Panc1 (cell line): ENCODE measurements around the gene MPRIP. TPM values are rescaled to one million over a fixed set of nuclear protein-coding genes. Genes with fewer than 3 reads are reported as not detected.

ENCODE experiments used
- ATAC-seq: fragments of 200-7000 bp; cut with Tn5 transposase; 2 replicates; pipeline ENCODE4 v1.9.1; 2020; ENCODE audit warnings: mild to moderate bottlenecking, moderate library complexity
- BruUV-seq: library from RNA; stranded (reverse); fragments of 400-500 nt; replicated peaks from 2 replicates; lab custom pipeline; 2021; lab: Mats Ljungman, UMichigan
- CTCF ChIA-PET: fragments of 300-600 bp; sonication (Branson Sonifier 250); formaldehyde crosslinking; loops from one replicate; lab custom pipeline; 2022; ENCODE audit warnings: antibody characterized with exemption; lab: Charles Lee
- POLR2A ChIA-PET: fragments of 300-600 bp; sonication (Branson Sonifier 250); formaldehyde crosslinking; loops from one replicate; lab custom pipeline; 2022; ENCODE audit warnings: antibody characterized with exemption; lab: Charles Lee
- DNase-seq: peaks from one replicate; pipeline ENCODE4 v3.0.0-alpha.2; 2010; ENCODE audit warnings: low read depth, low spot score
- H3K27ac ChIP-seq: 2 replicates; pipeline ENCODE4 v1.5.1; 2011; ENCODE audit warnings: mild to moderate bottlenecking, low read length, inconsistent platforms
- H3K27me3 ChIP-seq: fragments of 200-500 bp; sonication (Bioruptor generic); 2 replicates; pipeline ENCODE4 v1.6.0; 2014; ENCODE audit warnings: low read length, inconsistent platforms; ENCODE audit not compliant: control insufficient read depth, insufficient read depth
- H3K36me3 ChIP-seq: fragments of 200-500 bp; sonication (Bioruptor generic); 2 replicates; pipeline ENCODE4 v1.5.1; 2014; ENCODE audit warnings: inconsistent platforms, mild to moderate bottlenecking, low read length, moderate library complexity; ENCODE audit not compliant: control insufficient read depth, insufficient read depth
- H3K4me1 ChIP-seq: 2 replicates; pipeline ENCODE4 v1.5.1; 2011; ENCODE audit warnings: inconsistent platforms, mild to moderate bottlenecking, low read length, moderate library complexity; ENCODE audit not compliant: control insufficient read depth, insufficient read depth
- H3K4me3 ChIP-seq, 2 experiments: 2 replicates each; pipeline ENCODE4 v1.5.1; 2011 to 2012; ENCODE audit warnings: low read depth in 2 of 2, low read length in 2 of 2, mild to moderate bottlenecking in 2 of 2, inconsistent platforms in 1 of 2, moderate library complexity in 1 of 2
- H3K9me3 ChIP-seq: fragments of 200-500 bp; sonication (Bioruptor generic); 2 replicates; pipeline ENCODE4 v1.5.1; 2014; ENCODE audit warnings: low read depth, mild to moderate bottlenecking, inconsistent platforms, low read length, moderate library complexity; ENCODE audit not compliant: control insufficient read depth, insufficient read depth
- POLR2AphosphoS5 ChIP-seq: IDR thresholded peaks from 2 replicates; pipeline ENCODE4 v1.6.1; 2012; ENCODE audit warnings: mild to moderate bottlenecking, low read depth, low read length, moderate library complexity
- SIN3A ChIP-seq: IDR thresholded peaks from 2 replicates; pipeline ENCODE4 v1.6.1; 2012; ENCODE audit warnings: low read depth, mild to moderate bottlenecking, low read length, moderate library complexity, borderline replicate concordance; ENCODE audit not compliant: insufficient read depth
- TCF7L2 ChIP-seq: IDR thresholded peaks from 2 replicates; pipeline ENCODE4 v1.6.1; 2011; ENCODE audit warnings: mild to moderate bottlenecking, low read depth, low read length, inconsistent platforms
- in situ Hi-C: cut with HindIII; loops from 2 replicates; pipeline ENCODE4 v1.10.0; 2016; ENCODE audit warnings: low sequenced_read_pairs, low pct_unique_long_range_greater_than_20kb
- intact Hi-C: fragments of 100-400 bp; cut with micrococcal nuclease; formaldehyde crosslinking; loops from one replicate; pipeline ENCODE4 v1.10.0; 2022; ENCODE audit not compliant: unreplicated experiment
- total RNA-seq: library from RNA; stranded (reverse); gene quantifications from one replicate; pipeline ENCODE4 v1.2.1, GENCODE V29; 2021; ENCODE audit not compliant: unreplicated experiment
- TF ChIP-seq, protein P1 (sequence below), 2 experiments: IDR thresholded peaks; 2 replicates each; pipeline ENCODE4 v1.6.1; 2011 to 2012; ENCODE audit warnings: low read depth in 2 of 2, control low read depth in 1 of 2, low read length in 1 of 2, mild to moderate bottlenecking in 1 of 2, moderate library complexity in 1 of 2; ENCODE audit not compliant: insufficient read depth in 1 of 2
- TF ChIP-seq, protein P2 (sequence below): fragments of 450-650 bp; IDR thresholded peaks from 2 replicates; pipeline ENCODE4 v1.5.1; 2017; ENCODE audit warnings: mild to moderate bottlenecking

Gene MPRIP
- total RNA-seq, 1 experiment from 2014 or later = 155 TPM

DNA sequence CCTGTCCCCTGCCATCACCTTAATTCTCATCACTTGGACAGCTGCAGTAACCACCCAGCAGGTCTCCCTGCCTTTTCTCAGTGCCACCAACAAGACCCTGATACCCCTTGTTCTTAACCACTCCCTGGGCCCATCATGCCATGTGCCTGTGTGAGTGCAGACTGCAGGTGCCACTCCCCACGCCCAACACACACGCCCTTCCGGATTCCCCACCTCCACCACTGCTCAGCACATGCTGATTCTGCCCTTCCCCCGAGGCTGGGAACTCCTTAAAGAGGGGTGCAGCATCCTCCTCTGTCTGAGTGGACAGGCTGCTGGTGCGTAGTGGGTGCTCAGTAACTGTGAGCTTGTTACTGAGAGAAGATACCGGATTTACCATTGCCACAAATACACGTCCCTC is 111.5 kb downstream of the MPRIP start:
- Histone ChIP-seq H3K4me3 (no peak overlapping the region), H3K27me3 (no peaks in the 10 kb centered on the region), H3K36me3 (no peaks in the 10 kb centered on the region), H3K4me1 (peaks cover 6% of the 10 kb centered on the region; the same call in 1 of the 2 replicates), H3K9me3 (no peaks in the 10 kb centered on the region), H3K27ac (no peak overlapping the region)
- ChIA-PET CTCF (no interaction called here), POLR2A (no interaction called here)
- ATAC-seq (no peak), DNase-seq (no peak)
- in situ Hi-C loops = no loop called here
- TF ChIP-seq POLR2AphosphoS5 (no peak), TCF7L2 (no peak), SIN3A (no peak)
- TF ChIP-seq, protein P1, sequence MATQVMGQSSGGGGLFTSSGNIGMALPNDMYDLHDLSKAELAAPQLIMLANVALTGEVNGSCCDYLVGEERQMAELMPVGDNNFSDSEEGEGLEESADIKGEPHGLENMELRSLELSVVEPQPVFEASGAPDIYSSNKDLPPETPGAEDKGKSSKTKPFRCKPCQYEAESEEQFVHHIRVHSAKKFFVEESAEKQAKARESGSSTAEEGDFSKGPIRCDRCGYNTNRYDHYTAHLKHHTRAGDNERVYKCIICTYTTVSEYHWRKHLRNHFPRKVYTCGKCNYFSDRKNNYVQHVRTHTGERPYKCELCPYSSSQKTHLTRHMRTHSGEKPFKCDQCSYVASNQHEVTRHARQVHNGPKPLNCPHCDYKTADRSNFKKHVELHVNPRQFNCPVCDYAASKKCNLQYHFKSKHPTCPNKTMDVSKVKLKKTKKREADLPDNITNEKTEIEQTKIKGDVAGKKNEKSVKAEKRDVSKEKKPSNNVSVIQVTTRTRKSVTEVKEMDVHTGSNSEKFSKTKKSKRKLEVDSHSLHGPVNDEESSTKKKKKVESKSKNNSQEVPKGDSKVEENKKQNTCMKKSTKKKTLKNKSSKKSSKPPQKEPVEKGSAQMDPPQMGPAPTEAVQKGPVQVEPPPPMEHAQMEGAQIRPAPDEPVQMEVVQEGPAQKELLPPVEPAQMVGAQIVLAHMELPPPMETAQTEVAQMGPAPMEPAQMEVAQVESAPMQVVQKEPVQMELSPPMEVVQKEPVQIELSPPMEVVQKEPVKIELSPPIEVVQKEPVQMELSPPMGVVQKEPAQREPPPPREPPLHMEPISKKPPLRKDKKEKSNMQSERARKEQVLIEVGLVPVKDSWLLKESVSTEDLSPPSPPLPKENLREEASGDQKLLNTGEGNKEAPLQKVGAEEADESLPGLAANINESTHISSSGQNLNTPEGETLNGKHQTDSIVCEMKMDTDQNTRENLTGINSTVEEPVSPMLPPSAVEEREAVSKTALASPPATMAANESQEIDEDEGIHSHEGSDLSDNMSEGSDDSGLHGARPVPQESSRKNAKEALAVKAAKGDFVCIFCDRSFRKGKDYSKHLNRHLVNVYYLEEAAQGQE (IDR thresholded peaks at IDR 0.05; ENCODE audit: insufficient read depth in 1 of 2, low read depth in 2 of 2, low read length in 1 of 2) = no peak
- TF ChIP-seq, protein P2, sequence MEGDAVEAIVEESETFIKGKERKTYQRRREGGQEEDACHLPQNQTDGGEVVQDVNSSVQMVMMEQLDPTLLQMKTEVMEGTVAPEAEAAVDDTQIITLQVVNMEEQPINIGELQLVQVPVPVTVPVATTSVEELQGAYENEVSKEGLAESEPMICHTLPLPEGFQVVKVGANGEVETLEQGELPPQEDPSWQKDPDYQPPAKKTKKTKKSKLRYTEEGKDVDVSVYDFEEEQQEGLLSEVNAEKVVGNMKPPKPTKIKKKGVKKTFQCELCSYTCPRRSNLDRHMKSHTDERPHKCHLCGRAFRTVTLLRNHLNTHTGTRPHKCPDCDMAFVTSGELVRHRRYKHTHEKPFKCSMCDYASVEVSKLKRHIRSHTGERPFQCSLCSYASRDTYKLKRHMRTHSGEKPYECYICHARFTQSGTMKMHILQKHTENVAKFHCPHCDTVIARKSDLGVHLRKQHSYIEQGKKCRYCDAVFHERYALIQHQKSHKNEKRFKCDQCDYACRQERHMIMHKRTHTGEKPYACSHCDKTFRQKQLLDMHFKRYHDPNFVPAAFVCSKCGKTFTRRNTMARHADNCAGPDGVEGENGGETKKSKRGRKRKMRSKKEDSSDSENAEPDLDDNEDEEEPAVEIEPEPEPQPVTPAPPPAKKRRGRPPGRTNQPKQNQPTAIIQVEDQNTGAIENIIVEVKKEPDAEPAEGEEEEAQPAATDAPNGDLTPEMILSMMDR = no peak
- BruUV-seq = no TSS peak
- intact Hi-C loops = no loop called here

DNA sequence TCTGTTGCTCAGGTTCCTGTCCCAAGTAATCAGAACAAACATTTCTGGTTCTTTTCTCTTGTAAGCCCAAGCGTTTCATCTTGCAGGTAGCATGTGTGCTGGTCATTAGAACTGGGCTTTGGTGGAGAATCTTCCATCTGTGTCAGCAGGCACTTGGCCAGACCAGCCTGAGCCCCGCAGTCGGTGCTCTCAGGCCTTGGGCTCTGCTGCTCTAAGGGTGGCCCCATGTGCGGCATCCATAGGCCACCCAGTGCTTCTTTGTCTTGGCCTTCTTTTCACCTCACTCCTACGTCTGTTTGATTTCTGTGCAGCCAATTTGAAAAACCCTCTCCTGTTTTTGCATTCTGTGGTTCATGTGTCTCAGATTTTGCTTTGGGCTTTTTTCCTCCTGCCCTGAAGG is 112.3 kb downstream of the MPRIP start:
- H3K4me3 ChIP-seq = no peak overlapping the region
- no peaks in the 10 kb centered on the region for H3K9me3 ChIP-seq
- ATAC-seq (no peak), DNase-seq (no peak)
- BruUV-seq = no TSS peak
- ChIA-PET POLR2A (no interaction called here), CTCF (no interaction called here)
- H3K27me3 ChIP-seq = no peaks in the 10 kb centered on the region
- H3K27ac ChIP-seq = no peak overlapping the region
- TF ChIP-seq, protein P1 (IDR thresholded peaks at IDR 0.05; ENCODE audit: insufficient read depth in 1 of 2, low read depth in 2 of 2, low read length in 1 of 2) = no peak
- TF ChIP-seq POLR2AphosphoS5 (no peak), SIN3A (no peak), TCF7L2 (no peak)
- TF ChIP-seq, protein P2 = no peak
- peaks cover 2% of the 10 kb centered on the region; the same call in 1 of the 2 replicates for H3K36me3 ChIP-seq
- peaks cover 6% of the 10 kb centered on the region; the same call in 1 of the 2 replicates for H3K4me1 ChIP-seq
- in situ Hi-C loops = no loop called here
- intact Hi-C loops = no loop called here
